ENCODE data around the gene SLC35G3.
"Not testable (repeated sequence)": the region's sequence is repeated elsewhere in the genome, so short reads cannot be mapped to it uniquely, and the experiment has no call there.

SLC35G3 gene

GRCh38 chr17:35175638-35176415 lies 18.4 kb downstream of the SLC35G3 start:
- TF ChIP-seq GABPA (IDR thresholded peaks at IDR 0.05; ENCODE audit: low read depth), result no peak
- TF ChIP-seq, protein P1, sequence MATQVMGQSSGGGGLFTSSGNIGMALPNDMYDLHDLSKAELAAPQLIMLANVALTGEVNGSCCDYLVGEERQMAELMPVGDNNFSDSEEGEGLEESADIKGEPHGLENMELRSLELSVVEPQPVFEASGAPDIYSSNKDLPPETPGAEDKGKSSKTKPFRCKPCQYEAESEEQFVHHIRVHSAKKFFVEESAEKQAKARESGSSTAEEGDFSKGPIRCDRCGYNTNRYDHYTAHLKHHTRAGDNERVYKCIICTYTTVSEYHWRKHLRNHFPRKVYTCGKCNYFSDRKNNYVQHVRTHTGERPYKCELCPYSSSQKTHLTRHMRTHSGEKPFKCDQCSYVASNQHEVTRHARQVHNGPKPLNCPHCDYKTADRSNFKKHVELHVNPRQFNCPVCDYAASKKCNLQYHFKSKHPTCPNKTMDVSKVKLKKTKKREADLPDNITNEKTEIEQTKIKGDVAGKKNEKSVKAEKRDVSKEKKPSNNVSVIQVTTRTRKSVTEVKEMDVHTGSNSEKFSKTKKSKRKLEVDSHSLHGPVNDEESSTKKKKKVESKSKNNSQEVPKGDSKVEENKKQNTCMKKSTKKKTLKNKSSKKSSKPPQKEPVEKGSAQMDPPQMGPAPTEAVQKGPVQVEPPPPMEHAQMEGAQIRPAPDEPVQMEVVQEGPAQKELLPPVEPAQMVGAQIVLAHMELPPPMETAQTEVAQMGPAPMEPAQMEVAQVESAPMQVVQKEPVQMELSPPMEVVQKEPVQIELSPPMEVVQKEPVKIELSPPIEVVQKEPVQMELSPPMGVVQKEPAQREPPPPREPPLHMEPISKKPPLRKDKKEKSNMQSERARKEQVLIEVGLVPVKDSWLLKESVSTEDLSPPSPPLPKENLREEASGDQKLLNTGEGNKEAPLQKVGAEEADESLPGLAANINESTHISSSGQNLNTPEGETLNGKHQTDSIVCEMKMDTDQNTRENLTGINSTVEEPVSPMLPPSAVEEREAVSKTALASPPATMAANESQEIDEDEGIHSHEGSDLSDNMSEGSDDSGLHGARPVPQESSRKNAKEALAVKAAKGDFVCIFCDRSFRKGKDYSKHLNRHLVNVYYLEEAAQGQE (IDR thresholded peaks at IDR 0.05; ENCODE audit: insufficient replicate concordance, low read depth), result no peak
- TF ChIP-seq SPI1 (IDR thresholded peaks at IDR 0.05; ENCODE audit: borderline replicate concordance, low read depth), result no peak

DNA sequence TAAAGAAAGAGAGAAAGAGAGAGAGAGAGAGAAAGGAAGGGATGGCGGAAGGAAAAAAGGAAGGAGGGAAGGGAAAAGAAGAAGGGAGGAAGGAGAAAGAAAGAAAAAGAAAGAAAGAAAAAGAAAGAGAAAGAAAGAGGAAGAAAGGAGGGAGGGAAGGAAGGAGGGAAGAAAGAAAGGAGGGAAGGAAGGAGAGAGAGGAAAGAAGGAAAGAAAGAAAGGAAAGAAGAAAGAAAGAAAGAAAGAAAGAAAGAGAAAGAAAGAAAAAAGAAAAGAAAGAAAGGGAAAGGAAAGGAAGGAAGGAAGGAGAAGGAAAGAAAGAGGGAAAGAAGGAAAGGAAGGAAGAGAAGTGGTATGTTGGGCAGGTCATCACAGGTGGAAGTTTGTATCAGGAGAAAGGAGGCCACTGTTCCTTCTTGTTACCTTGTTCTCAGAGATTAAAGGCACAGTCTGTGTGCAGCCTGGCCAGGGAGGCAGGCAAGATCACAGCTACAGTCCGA lies 19.3 kb downstream of the SLC35G3 start:
- TF ChIP-seq GABPA (IDR thresholded peaks at IDR 0.05; ENCODE audit: low read depth) (no peak), POLR2AphosphoS5 (IDR thresholded peaks at IDR 0.05; ENCODE audit: low read depth) (no peak), SPI1 (IDR thresholded peaks at IDR 0.05; ENCODE audit: borderline replicate concordance, low read depth) (no peak)
- TF ChIP-seq, protein P2, sequence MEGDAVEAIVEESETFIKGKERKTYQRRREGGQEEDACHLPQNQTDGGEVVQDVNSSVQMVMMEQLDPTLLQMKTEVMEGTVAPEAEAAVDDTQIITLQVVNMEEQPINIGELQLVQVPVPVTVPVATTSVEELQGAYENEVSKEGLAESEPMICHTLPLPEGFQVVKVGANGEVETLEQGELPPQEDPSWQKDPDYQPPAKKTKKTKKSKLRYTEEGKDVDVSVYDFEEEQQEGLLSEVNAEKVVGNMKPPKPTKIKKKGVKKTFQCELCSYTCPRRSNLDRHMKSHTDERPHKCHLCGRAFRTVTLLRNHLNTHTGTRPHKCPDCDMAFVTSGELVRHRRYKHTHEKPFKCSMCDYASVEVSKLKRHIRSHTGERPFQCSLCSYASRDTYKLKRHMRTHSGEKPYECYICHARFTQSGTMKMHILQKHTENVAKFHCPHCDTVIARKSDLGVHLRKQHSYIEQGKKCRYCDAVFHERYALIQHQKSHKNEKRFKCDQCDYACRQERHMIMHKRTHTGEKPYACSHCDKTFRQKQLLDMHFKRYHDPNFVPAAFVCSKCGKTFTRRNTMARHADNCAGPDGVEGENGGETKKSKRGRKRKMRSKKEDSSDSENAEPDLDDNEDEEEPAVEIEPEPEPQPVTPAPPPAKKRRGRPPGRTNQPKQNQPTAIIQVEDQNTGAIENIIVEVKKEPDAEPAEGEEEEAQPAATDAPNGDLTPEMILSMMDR (IDR thresholded peaks at IDR 0.05; ENCODE audit: insufficient read depth, low read length), result no peak
- TF ChIP-seq, protein P1 (IDR thresholded peaks at IDR 0.05; ENCODE audit: insufficient replicate concordance, low read depth), result no peak
- Histone ChIP-seq H3K27me3 (ENCODE audit: insufficient read depth, poor library complexity, severe bottlenecking) (no peaks in the 10 kb centered on the region), H3K4me3 (replicated peaks; ENCODE audit: insufficient read depth, low read length) (no peak overlapping the region), H3K27ac (replicated peaks) (no peak overlapping the region)
- DNase-seq (ENCODE audit: low read depth in 1 of 2, low spot score in 1 of 2), result no peak

More at GRCh38 chr17:35175638-35176415, 18.4 kb downstream of the SLC35G3 start:
- H3K27me3 ChIP-seq (ENCODE audit: insufficient read depth, poor library complexity, severe bottlenecking), result no peaks in the 10 kb centered on the region
- no peak overlapping the region for H3K27ac ChIP-seq (replicated peaks)
- DNase-seq (ENCODE audit: low read depth in 1 of 2, low spot score in 1 of 2), result no peak
- no peak overlapping the region for H3K4me3 ChIP-seq (replicated peaks; ENCODE audit: insufficient read depth, low read length)

DNA sequence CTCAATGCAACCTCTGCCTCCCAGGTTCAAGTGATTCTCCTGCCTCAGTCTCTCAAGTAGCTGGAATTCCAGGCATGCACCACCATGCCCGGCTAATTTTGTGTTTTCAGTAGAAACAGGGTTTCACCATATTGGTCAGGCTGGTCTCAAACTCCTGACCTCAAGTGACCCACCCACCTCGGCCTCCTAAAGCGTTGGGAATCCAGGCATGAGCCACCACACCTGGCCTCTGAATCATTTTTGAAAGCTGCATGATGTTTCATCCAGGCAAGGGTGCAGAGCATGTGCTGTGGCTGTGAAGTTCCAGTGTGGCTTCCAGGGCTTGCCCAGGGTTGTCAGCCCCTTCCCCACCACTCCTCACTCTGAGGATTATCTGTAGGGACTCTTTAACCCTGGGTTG lies 21.9 kb downstream of the SLC35G3 start:
- not testable (repeated sequence) for H3K27me3 ChIP-seq (ENCODE audit: insufficient read depth, poor library complexity, severe bottlenecking); DNase-seq (ENCODE audit: low read depth in 1 of 2, low spot score in 1 of 2); H3K27ac ChIP-seq (replicated peaks); H3K4me3 ChIP-seq (replicated peaks; ENCODE audit: insufficient read depth, low read length)

GRCh38 chr17:35171834-35172233 lies 22.4 kb downstream of the SLC35G3 start:
- H3K27ac ChIP-seq (replicated peaks), result no peak overlapping the region
- no peak for DNase-seq (ENCODE audit: low read depth in 1 of 2, low spot score in 1 of 2)
- H3K4me3 ChIP-seq (replicated peaks; ENCODE audit: insufficient read depth, low read length), result no peak overlapping the region
- no peak for TF ChIP-seq GABPA (IDR thresholded peaks at IDR 0.05; ENCODE audit: low read depth)
- TF ChIP-seq, protein P2 (IDR thresholded peaks at IDR 0.05; ENCODE audit: insufficient read depth, low read length), result no peak
- no peak for TF ChIP-seq SPI1 (IDR thresholded peaks at IDR 0.05; ENCODE audit: borderline replicate concordance, low read depth)
- TF ChIP-seq, protein P1 (IDR thresholded peaks at IDR 0.05; ENCODE audit: insufficient replicate concordance, low read depth), result no peak
- no peak for TF ChIP-seq POLR2AphosphoS5 (IDR thresholded peaks at IDR 0.05; ENCODE audit: low read depth)
- H3K27me3 ChIP-seq (ENCODE audit: insufficient read depth, poor library complexity, severe bottlenecking), result no peaks in the 10 kb centered on the region

Data from HL-60 (cell line).